ENCODE results near the gene BCAR3.
A peak's percentile ranks its signal among the peaks of the same experiment; 100 is the strongest.

The BCAR3 gene

DNA sequence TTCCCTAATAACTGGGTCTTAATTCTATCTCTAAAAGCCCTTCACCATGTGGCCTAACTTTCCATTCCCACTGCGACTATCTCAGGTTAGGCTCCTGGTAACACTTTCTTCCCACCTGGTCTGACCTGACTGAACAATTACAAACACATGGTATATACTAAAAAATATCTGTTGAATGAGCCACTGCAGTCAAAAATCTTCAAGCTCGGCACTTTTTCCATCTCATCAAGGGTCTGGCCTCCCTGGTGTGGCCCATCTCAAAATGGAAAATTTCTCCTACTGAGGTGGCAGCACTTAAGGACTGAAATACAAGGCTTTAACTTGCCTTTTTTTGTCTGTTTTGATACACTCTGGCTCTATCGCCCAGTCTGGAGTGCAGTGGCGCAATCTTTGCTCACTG lies 48.3 kb downstream of the BCAR3 start:
- TF ChIP-seq, protein P1, sequence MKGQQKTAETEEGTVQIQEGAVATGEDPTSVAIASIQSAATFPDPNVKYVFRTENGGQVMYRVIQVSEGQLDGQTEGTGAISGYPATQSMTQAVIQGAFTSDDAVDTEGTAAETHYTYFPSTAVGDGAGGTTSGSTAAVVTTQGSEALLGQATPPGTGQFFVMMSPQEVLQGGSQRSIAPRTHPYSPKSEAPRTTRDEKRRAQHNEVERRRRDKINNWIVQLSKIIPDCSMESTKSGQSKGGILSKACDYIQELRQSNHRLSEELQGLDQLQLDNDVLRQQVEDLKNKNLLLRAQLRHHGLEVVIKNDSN (IDR thresholded peaks at IDR 0.05) = no peak
- no peak for TF ChIP-seq CREB1 (IDR thresholded peaks at IDR 0.05; ENCODE audit: low read depth)
- no peak for TF ChIP-seq MAX (IDR thresholded peaks at IDR 0.05)
- TF ChIP-seq RAD21 (IDR thresholded peaks at IDR 0.05; ENCODE audit: low read depth) = no peak
- no peak for TF ChIP-seq TEAD4 (IDR thresholded peaks at IDR 0.05)
- TF ChIP-seq NFIC (IDR thresholded peaks at IDR 0.05) = no peak
- TF ChIP-seq TCF12 (IDR thresholded peaks at IDR 0.05; ENCODE audit: low read depth) = no peak
- TF ChIP-seq TAF1 (IDR thresholded peaks at IDR 0.05; ENCODE audit: low read depth) = no peak
- no peak for TF ChIP-seq EP300 (IDR thresholded peaks at IDR 0.05; ENCODE audit: borderline replicate concordance)
- TF ChIP-seq, protein P2, sequence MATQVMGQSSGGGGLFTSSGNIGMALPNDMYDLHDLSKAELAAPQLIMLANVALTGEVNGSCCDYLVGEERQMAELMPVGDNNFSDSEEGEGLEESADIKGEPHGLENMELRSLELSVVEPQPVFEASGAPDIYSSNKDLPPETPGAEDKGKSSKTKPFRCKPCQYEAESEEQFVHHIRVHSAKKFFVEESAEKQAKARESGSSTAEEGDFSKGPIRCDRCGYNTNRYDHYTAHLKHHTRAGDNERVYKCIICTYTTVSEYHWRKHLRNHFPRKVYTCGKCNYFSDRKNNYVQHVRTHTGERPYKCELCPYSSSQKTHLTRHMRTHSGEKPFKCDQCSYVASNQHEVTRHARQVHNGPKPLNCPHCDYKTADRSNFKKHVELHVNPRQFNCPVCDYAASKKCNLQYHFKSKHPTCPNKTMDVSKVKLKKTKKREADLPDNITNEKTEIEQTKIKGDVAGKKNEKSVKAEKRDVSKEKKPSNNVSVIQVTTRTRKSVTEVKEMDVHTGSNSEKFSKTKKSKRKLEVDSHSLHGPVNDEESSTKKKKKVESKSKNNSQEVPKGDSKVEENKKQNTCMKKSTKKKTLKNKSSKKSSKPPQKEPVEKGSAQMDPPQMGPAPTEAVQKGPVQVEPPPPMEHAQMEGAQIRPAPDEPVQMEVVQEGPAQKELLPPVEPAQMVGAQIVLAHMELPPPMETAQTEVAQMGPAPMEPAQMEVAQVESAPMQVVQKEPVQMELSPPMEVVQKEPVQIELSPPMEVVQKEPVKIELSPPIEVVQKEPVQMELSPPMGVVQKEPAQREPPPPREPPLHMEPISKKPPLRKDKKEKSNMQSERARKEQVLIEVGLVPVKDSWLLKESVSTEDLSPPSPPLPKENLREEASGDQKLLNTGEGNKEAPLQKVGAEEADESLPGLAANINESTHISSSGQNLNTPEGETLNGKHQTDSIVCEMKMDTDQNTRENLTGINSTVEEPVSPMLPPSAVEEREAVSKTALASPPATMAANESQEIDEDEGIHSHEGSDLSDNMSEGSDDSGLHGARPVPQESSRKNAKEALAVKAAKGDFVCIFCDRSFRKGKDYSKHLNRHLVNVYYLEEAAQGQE (IDR thresholded peaks at IDR 0.05; ENCODE audit: low read depth) = no peak

GRCh38 chr1:93631626-93632365 lies 49.8 kb downstream of the BCAR3 start:
- TF ChIP-seq RAD21 (IDR thresholded peaks at IDR 0.05; ENCODE audit: low read depth) = peak; percentile 42; the same call in 1 of the 2 replicates
- TF ChIP-seq FOXM1 (IDR thresholded peaks at IDR 0.05; ENCODE audit: borderline replicate concordance, low read depth) = no peak

- TF ChIP-seq, protein P1 (IDR thresholded peaks at IDR 0.05) = no peak
- TF ChIP-seq MAX (IDR thresholded peaks at IDR 0.05) (no peak), CREB1 (IDR thresholded peaks at IDR 0.05; ENCODE audit: low read depth) (no peak), TAF1 (IDR thresholded peaks at IDR 0.05; ENCODE audit: low read depth) (no peak), NFIC (IDR thresholded peaks at IDR 0.05) (no peak), YY1 (IDR thresholded peaks at IDR 0.05; ENCODE audit: low read depth) (no peak), TEAD4 (IDR thresholded peaks at IDR 0.05) (no peak)
- TF ChIP-seq, protein P2 (IDR thresholded peaks at IDR 0.05; ENCODE audit: low read depth) = no peak
Observed at GRCh38 chr1:93630168-93630567, 51.5 kb downstream of the BCAR3 start.

DNA sequence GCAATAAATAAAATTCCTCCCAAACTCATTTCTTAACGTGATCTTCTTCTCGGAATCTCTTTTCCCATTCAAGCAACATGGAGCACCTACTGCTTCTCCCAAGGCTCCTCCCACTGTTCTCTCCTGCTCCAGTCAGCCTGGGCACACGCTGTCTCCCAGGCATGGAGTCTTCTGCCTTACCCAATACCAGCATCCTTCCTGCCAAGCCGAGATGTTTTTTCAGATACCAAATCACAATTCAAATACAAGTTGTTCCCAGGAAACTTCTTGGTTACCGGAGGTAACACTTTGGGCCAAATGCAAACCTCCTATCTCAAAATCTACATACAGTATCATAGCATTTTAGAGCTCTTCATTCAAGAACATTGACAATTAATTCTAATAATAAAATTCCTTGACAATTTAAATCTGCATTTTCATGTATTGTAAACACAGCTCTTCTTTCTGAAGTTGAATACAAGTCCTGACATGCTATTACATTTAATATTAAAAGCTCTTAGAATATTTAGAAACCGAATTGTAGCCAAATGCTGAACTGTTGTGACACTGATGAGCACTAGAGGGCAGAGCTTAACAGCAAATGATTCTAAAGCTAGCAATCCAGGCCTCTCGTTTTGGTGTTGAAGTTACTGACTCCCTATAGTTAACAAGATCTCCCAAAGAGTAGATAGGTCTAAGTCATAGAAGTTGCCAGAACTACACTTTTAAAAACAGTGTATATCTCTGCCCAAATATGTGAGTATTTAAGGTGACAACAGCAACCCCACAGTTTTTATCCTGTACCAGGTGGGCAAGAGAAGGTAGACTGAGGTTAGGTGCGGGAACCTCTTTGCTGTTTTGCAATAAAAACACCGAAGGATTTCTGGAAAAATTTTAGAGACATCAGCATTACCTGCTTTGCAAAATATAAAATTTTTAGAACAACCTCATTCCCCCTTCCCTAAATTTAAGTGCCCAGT lies 52.3 kb downstream of the BCAR3 start:
- TF ChIP-seq RAD21 (IDR thresholded peaks at IDR 0.05; ENCODE audit: low read depth) (peak; percentile 96), CREB1 (IDR thresholded peaks at IDR 0.05; ENCODE audit: low read depth) (no peak), TAF1 (IDR thresholded peaks at IDR 0.05; ENCODE audit: low read depth) (no peak)

DNA sequence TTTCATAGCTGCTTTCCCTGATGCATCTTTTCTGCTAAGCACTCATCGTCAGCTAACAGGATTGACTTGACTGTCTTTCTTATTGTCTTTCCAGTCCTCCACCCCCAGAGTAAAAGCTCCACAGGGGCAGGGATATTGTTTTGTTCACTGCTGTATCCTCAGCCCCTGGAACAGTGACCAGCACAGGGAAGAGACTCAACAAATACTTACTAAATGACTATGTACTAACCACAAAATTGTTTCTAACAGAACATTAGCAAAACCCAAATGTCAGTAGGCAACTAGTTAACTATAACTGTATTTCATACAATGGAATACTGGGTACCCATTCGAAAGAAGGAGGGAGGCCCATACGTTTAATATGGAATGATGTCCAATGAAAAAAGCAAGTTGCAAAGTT lies 53.0 kb downstream of the BCAR3 start:
- no peak for TF ChIP-seq FOXM1 (IDR thresholded peaks at IDR 0.05; ENCODE audit: borderline replicate concordance, low read depth)
- TF ChIP-seq CEBPB (IDR thresholded peaks at IDR 0.05) = no peak
- no peak for TF ChIP-seq YY1 (IDR thresholded peaks at IDR 0.05; ENCODE audit: low read depth)
- TF ChIP-seq, protein P2 (IDR thresholded peaks at IDR 0.05; ENCODE audit: low read depth) = no peak
- TF ChIP-seq TEAD4 (IDR thresholded peaks at IDR 0.05) = no peak
- no peak for TF ChIP-seq TAF1 (IDR thresholded peaks at IDR 0.05; ENCODE audit: low read depth)
- TF ChIP-seq, protein P1 (IDR thresholded peaks at IDR 0.05) = no peak
